GM23248 (cell line): ENCODE measurements around the gene SCIMP. TPM values are rescaled to one million over a fixed set of nuclear protein-coding genes. Genes with fewer than 3 reads are reported as not detected.

Experiments used
- DNase-seq: peaks from one replicate; pipeline ENCODE4 v3.0.0-alpha.2; 2015
- H2AFZ ChIP-seq: fragments of 200-600 bp; sonication (generic); 2 replicates; pipeline ENCODE4 v1.6.1; 2016; ENCODE audit warnings: antibody characterized with exemption
- H3F3A ChIP-seq: fragments of 200-600 bp; sonication (generic); 2 replicates; pipeline ENCODE4 v1.6.1; 2016; ENCODE audit warnings: mild to moderate bottlenecking, antibody characterized with exemption, mixed run types; ENCODE audit not compliant: insufficient read depth
- H3K27ac ChIP-seq: fragments of 200-600 bp; sonication (generic); 2 replicates; pipeline ENCODE4 v1.5.1; 2016; ENCODE audit warnings: mild to moderate bottlenecking
- H3K27me3 ChIP-seq: fragments of 200-600 bp; sonication (generic); replicated peaks from 2 replicates; pipeline ENCODE4 v1.6.1; 2016; ENCODE audit warnings: mild to moderate bottlenecking; ENCODE audit not compliant: insufficient read depth
- H3K36me3 ChIP-seq: fragments of 200-600 bp; sonication (generic); 2 replicates; pipeline ENCODE4 v1.6.1; 2016; ENCODE audit warnings: low read depth, mild to moderate bottlenecking
- H3K4me1 ChIP-seq: fragments of 200-600 bp; sonication (generic); 2 replicates; pipeline ENCODE4 v1.6.1; 2016; ENCODE audit warnings: mild to moderate bottlenecking; ENCODE audit not compliant: insufficient read depth
- H3K4me2 ChIP-seq: fragments of 200-600 bp; sonication (generic); one replicate; pipeline ENCODE4 v1.6.1; 2016; ENCODE audit warnings: mild to moderate bottlenecking; ENCODE audit not compliant: unreplicated experiment
- H3K4me3 ChIP-seq: fragments of 200-600 bp; sonication (generic); 2 replicates; pipeline ENCODE4 v1.5.1; 2016; ENCODE audit warnings: mild to moderate bottlenecking
- H3K79me2 ChIP-seq: fragments of 200-600 bp; sonication (generic); 2 replicates; pipeline ENCODE4 v1.6.1; 2016; ENCODE audit warnings: mild to moderate bottlenecking; ENCODE audit not compliant: insufficient read depth
- H3K9ac ChIP-seq: fragments of 200-600 bp; sonication (generic); 2 replicates; pipeline ENCODE4 v1.6.1; 2016; ENCODE audit warnings: mild to moderate bottlenecking
- H3K9me2 ChIP-seq: fragments of 200-600 bp; sonication (generic); 2 replicates; pipeline ENCODE4 v1.6.1; 2016; ENCODE audit warnings: mixed run types, mild to moderate bottlenecking, moderate library complexity; ENCODE audit not compliant: insufficient read depth
- H3K9me3 ChIP-seq: fragments of 200-600 bp; sonication (generic); one replicate; pipeline ENCODE4 v1.6.1; 2017; ENCODE audit warnings: low read depth
- H4K20me1 ChIP-seq: fragments of 200-600 bp; sonication (generic); 2 replicates; pipeline ENCODE4 v1.6.0; 2016; ENCODE audit not compliant: insufficient read depth
- EZH2 ChIP-seq: fragments of 200-600 bp; sonication (generic); IDR thresholded peaks from 2 replicates; pipeline ENCODE4 v1.6.1; 2018; ENCODE audit warnings: antibody characterized with exemption, mild to moderate bottlenecking; ENCODE audit not compliant: insufficient read depth, poor library complexity, severe bottlenecking
- EZH2phosphoT487 ChIP-seq: fragments of 200-600 bp; sonication (generic); IDR thresholded peaks from 2 replicates; pipeline ENCODE4 v1.6.1; 2018; ENCODE audit warnings: antibody characterized with exemption, moderate library complexity, mild to moderate bottlenecking, low read depth; ENCODE audit not compliant: insufficient read depth
- WGBS, 2 experiments: methylation state at CpG; one replicate each; pipeline ENCODE4 v1.1.6; 2015 to 2017; ENCODE audit warnings: low lambda C conversion rate in 2 of 2, low coverage in 1 of 2; ENCODE audit errors: missing lambda C conversion rate in 2 of 2; 5-methylcytosine and 5-hydroxymethylcytosine counted together
- in situ Hi-C: fragments of 300-500 bp; cut with MboI; formaldehyde crosslinking; loops from 2 replicates; pipeline ENCODE4 v1.15.0; 2020
- polyA plus RNA-seq: library from polyadenylated mRNA; unstranded; fragments of >200 nt; fragmentation: Nextera tagmentation; extraction: Ambion mirVana; gene quantifications from 2 replicates; pipeline ENCODE4 v1.2.1, GENCODE V29; 2016
- total RNA-seq: library from RNA; depleted of rRNA; stranded (reverse); fragments of >200 nt; shearing (Covaris generic); gene quantifications from 2 replicates; pipeline ENCODE4 v1.2.3, GENCODE V29; 2014; rRNA removed

SCIMP gene
- total RNA-seq (not detected in 2 replicates), polyA plus RNA-seq (0.11 and 0.30 TPM in 2 replicates)

GRCh38 chr17:5234645-5235576 is at the start of gene SCIMP:
Gene SCIMP, minus strand, starts transcription at chr17:5234860. Its CDS starts 105 bp downstream, at chr17:5234755.
- no peaks in the 10 kb centered on the region for H3K9me3 ChIP-seq
- H3K27me3 ChIP-seq, result no peaks in the 10 kb centered on the region
- H2AFZ ChIP-seq, result no peak within 1 kb of the TSS
- H3K79me2 ChIP-seq, result no peaks in the 10 kb centered on the region
- DNase-seq, result no peak
- in situ Hi-C loops, result no loop called here
- TF ChIP-seq EZH2phosphoT487 (no peak), EZH2 (no peak)
- no peaks in the 10 kb centered on the region for H3K4me1 ChIP-seq
- H3K36me3 ChIP-seq, result no peaks in the 10 kb centered on the region
- H3K9me2 ChIP-seq, result no peaks in the 10 kb centered on the region
- H3K27ac ChIP-seq, result no peak within 1 kb of the TSS
- H3K4me2 ChIP-seq, result no peak within 1 kb of the TSS
- H4K20me1 ChIP-seq, result no peaks in the 10 kb centered on the region
- H3K4me3 ChIP-seq, result no peak within 1 kb of the TSS
- H3K9ac ChIP-seq, result no peak within 1 kb of the TSS
- 84 to 85% methylated on average over 19 of the region's 19 CpGs for WGBS, 2 experiments
- H3F3A ChIP-seq, result no peaks in the 10 kb centered on the region

GRCh38 chr17:5283571-5284315 is 49.1 kb upstream of the SCIMP start:
- Histone ChIP-seq H3K36me3 (no peaks in the 10 kb centered on the region), H3K27me3 (no peaks in the 10 kb centered on the region), H4K20me1 (no peaks in the 10 kb centered on the region), H3K9me2 (no peaks in the 10 kb centered on the region), H3K4me3 (peak overlapping the region; percentile 75), H3K27ac (peak overlapping the region; percentile 45), H3K9ac (peak overlapping the region; percentile 81), H3K9me3 (no peaks in the 10 kb centered on the region), H2AFZ (peak overlapping the region; percentile 56; the same call in 1 of the 2 replicates), H3K4me1 (peaks cover 15% of the 10 kb centered on the region), H3K4me2 (peak overlapping the region; percentile 99), H3F3A (peaks cover 15% of the 10 kb centered on the region; the same call in 1 of the 2 replicates), H3K79me2 (peaks cover 62% of the 10 kb centered on the region)
- DNase-seq, result peak; percentile 27
- in situ Hi-C loops, result no loop called here
- WGBS, 2 experiments, result 28 to 30% methylated on average over 5 of the region's 5 CpGs
- TF ChIP-seq EZH2 (no peak), EZH2phosphoT487 (no peak)

GRCh38 chr17:5282642-5283217 is 48.1 kb upstream of the SCIMP start:
- no peaks in the 10 kb centered on the region for H4K20me1 ChIP-seq
- H2AFZ ChIP-seq, result peak overlapping the region; percentile 56
- H3F3A ChIP-seq, result peaks cover 15% of the 10 kb centered on the region; the same call in 1 of the 2 replicates
- H3K79me2 ChIP-seq, result peaks cover 52% of the 10 kb centered on the region
- DNase-seq, result peak; percentile 54
- no peaks in the 10 kb centered on the region for H3K9me3 ChIP-seq
- H3K36me3 ChIP-seq, result no peaks in the 10 kb centered on the region
- peak overlapping the region; percentile 81 for H3K9ac ChIP-seq
- TF ChIP-seq EZH2phosphoT487, result no peak
- no peak for TF ChIP-seq EZH2
- H3K4me3 ChIP-seq, result peak overlapping the region; percentile 75
- peak overlapping the region; percentile 45 for H3K27ac ChIP-seq
- H3K27me3 ChIP-seq, result no peaks in the 10 kb centered on the region
- in situ Hi-C loops, result no loop called here
- H3K4me2 ChIP-seq, result peak overlapping the region; percentile 99
- H3K9me2 ChIP-seq, result no peaks in the 10 kb centered on the region
- 2 to 3% methylated on average over 7 to 34 of the region's 34 CpGs for whole genome bisulfite sequencing, 2 experiments
- peaks cover 15% of the 10 kb centered on the region for H3K4me1 ChIP-seq
